Neural cell (in vitro differentiated cells): ENCODE results near the gene NAGLU. TPM values are rescaled to one million over a fixed set of nuclear protein-coding genes. Genes with fewer than 3 reads are reported as not detected.

ENCODE experiments used
- H2AFZ ChIP-seq: fragments of 200-600, 300-800 bp; sonication (generic), shearing (Covaris generic); 2 replicates; pipeline ENCODE4 v1.6.0; 2014; ENCODE audit warnings: low read depth, mild to moderate bottlenecking, antibody characterized with exemption, low read length, moderate library complexity
- H3F3A ChIP-seq: fragments of 200-600 bp; shearing (Covaris generic); 2 replicates; pipeline ENCODE4 v1.6.1; 2016; ENCODE audit warnings: mild to moderate bottlenecking, moderate library complexity, mixed read lengths, antibody characterized with exemption, low read length; ENCODE audit not compliant: insufficient read depth, poor library complexity, severe bottlenecking
- H3K27ac ChIP-seq: fragments of 200-600, 300-800 bp; sonication (generic), shearing (Covaris generic); 2 replicates; pipeline ENCODE4 v1.5.1; 2014; ENCODE audit warnings: mild to moderate bottlenecking, low read length, moderate library complexity
- H3K27me3 ChIP-seq: fragments of 300-800, 200-600 bp; sonication (generic), shearing (Covaris generic); 2 replicates; pipeline ENCODE4 v1.6.0; 2014; ENCODE audit warnings: mild to moderate bottlenecking, low read depth, low read length, moderate library complexity; ENCODE audit not compliant: insufficient read depth
- H3K36me3 ChIP-seq: fragments of 300-800, 200-600 bp; sonication (generic), shearing (Covaris generic); 2 replicates; pipeline ENCODE4 v1.5.1; 2014; ENCODE audit warnings: mild to moderate bottlenecking, antibody characterized with exemption, low read length, moderate library complexity; ENCODE audit not compliant: insufficient read depth
- H3K4me2 ChIP-seq: fragments of 300-800, 200-600 bp; sonication (generic), shearing (Covaris generic); 2 replicates; pipeline ENCODE4 v1.6.0; 2014; ENCODE audit warnings: mild to moderate bottlenecking, low read length
- H3K4me3 ChIP-seq: fragments of 300-800, 200-600 bp; sonication (generic), shearing (Covaris generic); 2 replicates; pipeline ENCODE4 v1.5.1; 2014; ENCODE audit warnings: mild to moderate bottlenecking, low read length, moderate library complexity
- H3K79me2 ChIP-seq: fragments of 200-600 bp; shearing (Covaris generic); replicated peaks from 2 replicates; pipeline ENCODE4 v1.6.0; 2014; ENCODE audit warnings: mild to moderate bottlenecking, low read length, moderate library complexity; ENCODE audit not compliant: insufficient read depth
- H3K9ac ChIP-seq: fragments of 300-800, 200-600 bp; sonication (generic), shearing (Covaris generic); 2 replicates; pipeline ENCODE4 v1.6.1; 2016; ENCODE audit warnings: mild to moderate bottlenecking, low read length, mixed read lengths
- H3K9me2 ChIP-seq: fragments of 200-600 bp; shearing (Covaris generic); 2 replicates; pipeline ENCODE4 v1.6.1; 2016; ENCODE audit warnings: mild to moderate bottlenecking, low read length, mixed read lengths; ENCODE audit not compliant: insufficient read depth
- H3K9me3 ChIP-seq: fragments of 200-600, 300-800 bp; sonication (generic), shearing (Covaris generic); 2 replicates; pipeline ENCODE4 v1.6.1; 2016; ENCODE audit warnings: mild to moderate bottlenecking, mixed run types, low read length, moderate library complexity, mixed read lengths
- H4K20me1 ChIP-seq: fragments of 200-600 bp; shearing (Covaris generic); 2 replicates; pipeline ENCODE4 v1.6.1; 2016; ENCODE audit warnings: mild to moderate bottlenecking, mixed run types; ENCODE audit not compliant: insufficient read depth
- CTCF ChIP-seq: fragments of 450-650 bp; IDR thresholded peaks from 2 replicates; pipeline ENCODE4 v1.5.1; 2014; ENCODE audit warnings: antibody characterized with exemption, mild to moderate bottlenecking, moderate library complexity; ENCODE audit not compliant: poor library complexity, severe bottlenecking
- EP300 ChIP-seq: fragments of 450-650 bp; conservative IDR thresholded peaks from 2 replicates; pipeline ENCODE4 v1.6.1; 2014; ENCODE audit warnings: antibody characterized with exemption, mild to moderate bottlenecking, moderate library complexity; ENCODE audit not compliant: poor library complexity, severe bottlenecking
- EZH2 ChIP-seq: fragments of 200-600, 300-800 bp; shearing (Covaris generic), sonication (generic); IDR thresholded peaks from 2 replicates; pipeline ENCODE4 v1.6.1; 2014; ENCODE audit warnings: antibody characterized with exemption, low read length, borderline replicate concordance, mild to moderate bottlenecking; ENCODE audit not compliant: insufficient read depth, poor library complexity, severe bottlenecking
- MXI1 ChIP-seq: fragments of 450-650 bp; conservative IDR thresholded peaks from 2 replicates; pipeline ENCODE4 v1.6.1; 2014; ENCODE audit warnings: antibody characterized with exemption, mild to moderate bottlenecking; ENCODE audit not compliant: poor library complexity, severe bottlenecking
- POLR2AphosphoS5 ChIP-seq: IDR thresholded peaks from 2 replicates; pipeline ENCODE4 v1.6.1; 2012
- RAD21 ChIP-seq: fragments of 450-650 bp; conservative IDR thresholded peaks from 2 replicates; pipeline ENCODE4 v1.6.1; 2014; ENCODE audit warnings: antibody characterized with exemption, mild to moderate bottlenecking, moderate library complexity
- REST ChIP-seq: IDR thresholded peaks from 2 replicates; pipeline ENCODE4 v1.6.1; 2012; ENCODE audit warnings: borderline replicate concordance
- SMC3 ChIP-seq: fragments of 450-650 bp; conservative IDR thresholded peaks from 2 replicates; pipeline ENCODE4 v1.6.1; 2014; ENCODE audit warnings: antibody characterized with exemption, mild to moderate bottlenecking, moderate library complexity; ENCODE audit not compliant: poor library complexity
- TAF1 ChIP-seq: IDR thresholded peaks from 2 replicates; pipeline ENCODE4 v1.6.1; 2012; ENCODE audit warnings: low read depth
- polyA plus RNA-seq: library from polyadenylated mRNA; depleted of rRNA; stranded (reverse); fragments of >200 nt; gene quantifications from 2 replicates; pipeline ENCODE4 v1.2.3, GENCODE V29; 2014

Gene NAGLU
- polyA plus RNA-seq, 1 donor from 2014 or later = 12.1 TPM

- no peaks in the 10 kb centered on the region for H3F3A ChIP-seq
- H2AFZ ChIP-seq = no peak overlapping the region
- no peaks in the 10 kb centered on the region for H3K9me3 ChIP-seq
- TF ChIP-seq SMC3 = no peak
- TF ChIP-seq EZH2 = no peak
- no peak for TF ChIP-seq POLR2AphosphoS5
- no peak for TF ChIP-seq RAD21
- TF ChIP-seq EP300 = no peak
- no peak for TF ChIP-seq TAF1
- TF ChIP-seq REST = no peak
- TF ChIP-seq MXI1 = no peak
- TF ChIP-seq CTCF = no peak
- H3K9me2 ChIP-seq = no peaks in the 10 kb centered on the region
- H3K79me2 ChIP-seq = no peaks in the 10 kb centered on the region
- H3K9ac ChIP-seq = no peak overlapping the region
- no peak overlapping the region for H3K27ac ChIP-seq
- no peak overlapping the region for H3K4me2 ChIP-seq
- no peaks in the 10 kb centered on the region for H3K27me3 ChIP-seq
- H3K36me3 ChIP-seq = peaks cover 10% of the 10 kb centered on the region
- H3K4me3 ChIP-seq = no peak overlapping the region
- H4K20me1 ChIP-seq = no peaks in the 10 kb centered on the region
Observed at GRCh38 chr17:42508426-42509165, 27.4 kb upstream of the NAGLU start.

GRCh38 chr17:42509409-42509808 lies 26.6 kb upstream of the NAGLU start:
- H3K36me3 ChIP-seq = peaks cover 10% of the 10 kb centered on the region

More at GRCh38 chr17:42509409-42509808, 26.6 kb upstream of the NAGLU start:
- Histone ChIP-seq H2AFZ (no peak overlapping the region), H3F3A (no peaks in the 10 kb centered on the region), H3K4me3 (no peak overlapping the region), H3K9me3 (no peaks in the 10 kb centered on the region), H3K9me2 (no peaks in the 10 kb centered on the region), H3K9ac (no peak overlapping the region), H3K27me3 (no peaks in the 10 kb centered on the region), H4K20me1 (no peaks in the 10 kb centered on the region), H3K4me2 (no peak overlapping the region), H3K27ac (no peak overlapping the region), H3K79me2 (no peaks in the 10 kb centered on the region)
- TF ChIP-seq RAD21 = no peak
- TF ChIP-seq TAF1 = no peak
- no peak for TF ChIP-seq MXI1
- no peak for TF ChIP-seq POLR2AphosphoS5
- no peak for TF ChIP-seq CTCF
- no peak for TF ChIP-seq REST
- TF ChIP-seq EP300 = no peak
- TF ChIP-seq SMC3 = no peak
- no peak for TF ChIP-seq EZH2
